ENCODE data around the gene UBAC2.

- TF ChIP-seq CTCF (IDR thresholded peaks at IDR 0.05) (no peak), POLR2A (IDR thresholded peaks at IDR 0.05) (no peak), EP300 (IDR thresholded peaks at IDR 0.05) (no peak)
Measured at GRCh38 chr13:99414048-99414995, 213.7 kb downstream of the UBAC2 start.
